Measurements from ENCODE around the gene ARFGAP2.

DNA sequence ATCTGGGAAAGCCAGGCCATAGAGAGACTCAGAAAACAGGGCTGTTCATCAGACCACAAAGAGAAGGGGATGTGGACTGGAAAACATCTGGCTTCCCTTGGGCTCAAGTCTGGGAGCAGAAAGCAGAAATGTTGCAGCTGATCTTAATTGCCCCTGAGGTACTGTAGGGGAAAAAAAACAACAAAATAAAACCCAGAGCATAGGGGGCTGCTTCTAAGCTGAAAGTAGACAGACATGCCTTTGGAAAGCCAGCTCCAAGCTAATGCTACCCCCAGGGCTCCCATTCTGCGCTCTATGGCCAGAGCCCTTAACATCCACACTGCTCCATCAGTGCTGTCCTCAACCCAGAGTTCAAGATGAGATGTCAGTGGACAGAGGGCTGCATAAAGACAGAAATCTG is 11.6 kb upstream of the ARFGAP2 start:
- TF ChIP-seq, protein P1, sequence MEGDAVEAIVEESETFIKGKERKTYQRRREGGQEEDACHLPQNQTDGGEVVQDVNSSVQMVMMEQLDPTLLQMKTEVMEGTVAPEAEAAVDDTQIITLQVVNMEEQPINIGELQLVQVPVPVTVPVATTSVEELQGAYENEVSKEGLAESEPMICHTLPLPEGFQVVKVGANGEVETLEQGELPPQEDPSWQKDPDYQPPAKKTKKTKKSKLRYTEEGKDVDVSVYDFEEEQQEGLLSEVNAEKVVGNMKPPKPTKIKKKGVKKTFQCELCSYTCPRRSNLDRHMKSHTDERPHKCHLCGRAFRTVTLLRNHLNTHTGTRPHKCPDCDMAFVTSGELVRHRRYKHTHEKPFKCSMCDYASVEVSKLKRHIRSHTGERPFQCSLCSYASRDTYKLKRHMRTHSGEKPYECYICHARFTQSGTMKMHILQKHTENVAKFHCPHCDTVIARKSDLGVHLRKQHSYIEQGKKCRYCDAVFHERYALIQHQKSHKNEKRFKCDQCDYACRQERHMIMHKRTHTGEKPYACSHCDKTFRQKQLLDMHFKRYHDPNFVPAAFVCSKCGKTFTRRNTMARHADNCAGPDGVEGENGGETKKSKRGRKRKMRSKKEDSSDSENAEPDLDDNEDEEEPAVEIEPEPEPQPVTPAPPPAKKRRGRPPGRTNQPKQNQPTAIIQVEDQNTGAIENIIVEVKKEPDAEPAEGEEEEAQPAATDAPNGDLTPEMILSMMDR (IDR thresholded peaks at IDR 0.05): no peak
- TF ChIP-seq POLR2A (IDR thresholded peaks at IDR 0.05): no peak
